ENCODE data around the gene FIP1L1. TPM values are rescaled to one million over a fixed set of nuclear protein-coding genes. Genes with fewer than 3 reads are reported as not detected.
"Not testable (repeated sequence)": the region's sequence is repeated elsewhere in the genome, so short reads cannot be mapped to it uniquely, and the experiment has no call there.

The FIP1L1 gene, protein sequence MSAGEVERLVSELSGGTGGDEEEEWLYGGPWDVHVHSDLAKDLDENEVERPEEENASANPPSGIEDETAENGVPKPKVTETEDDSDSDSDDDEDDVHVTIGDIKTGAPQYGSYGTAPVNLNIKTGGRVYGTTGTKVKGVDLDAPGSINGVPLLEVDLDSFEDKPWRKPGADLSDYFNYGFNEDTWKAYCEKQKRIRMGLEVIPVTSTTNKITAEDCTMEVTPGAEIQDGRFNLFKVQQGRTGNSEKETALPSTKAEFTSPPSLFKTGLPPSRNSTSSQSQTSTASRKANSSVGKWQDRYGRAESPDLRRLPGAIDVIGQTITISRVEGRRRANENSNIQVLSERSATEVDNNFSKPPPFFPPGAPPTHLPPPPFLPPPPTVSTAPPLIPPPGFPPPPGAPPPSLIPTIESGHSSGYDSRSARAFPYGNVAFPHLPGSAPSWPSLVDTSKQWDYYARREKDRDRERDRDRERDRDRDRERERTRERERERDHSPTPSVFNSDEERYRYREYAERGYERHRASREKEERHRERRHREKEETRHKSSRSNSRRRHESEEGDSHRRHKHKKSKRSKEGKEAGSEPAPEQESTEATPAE
- 10 to 100 TPM; 50.7 to 67.9 (median 66.1) TPM for total RNA-seq
- 10 to 100 TPM; 50.1 to 64.4 TPM for polyA plus RNA-seq
- long read RNA-seq, donor 1, transcript FIP1L1-202 (18 exons, 2,198 nt), result major isoform, 38 of 450 reads
- long read RNA-seq, donor 1, transcript FIP1L1-201 (15 exons, 1,878 nt), result minor isoform, 23 of 450 reads
- long read RNA-seq, donor 1, transcript FIP1L1-203 (18 exons, 2,180 nt), result minor isoform, 18 of 450 reads
- long read RNA-seq, donor 1, transcript FIP1L1-211 (7 exons, 1,070 nt), result minor isoform, 11 of 450 reads
- long read RNA-seq, donor 1, partial matches to known transcripts, result 17 of 450 reads
- long read RNA-seq, donor 1, other reads (novel, unspliced or antisense), result 342 of 450 reads
- long read RNA-seq, donor 2, transcript FIP1L1-202 (18 exons, 2,198 nt), result major isoform, 5 of 18 reads
- long read RNA-seq, donor 2, partial matches to known transcripts, result 7 of 18 reads
- long read RNA-seq, donor 2, other reads (novel, unspliced or antisense), result 0 of 18 reads
- long read RNA-seq, donor 3, transcript FIP1L1-202 (18 exons, 2,198 nt), result major isoform, 6 of 85 reads
- long read RNA-seq, donor 3, partial matches to known transcripts, result 1 of 85 reads
- long read RNA-seq, donor 3, other reads (novel, unspliced or antisense), result 73 of 85 reads

DNA sequence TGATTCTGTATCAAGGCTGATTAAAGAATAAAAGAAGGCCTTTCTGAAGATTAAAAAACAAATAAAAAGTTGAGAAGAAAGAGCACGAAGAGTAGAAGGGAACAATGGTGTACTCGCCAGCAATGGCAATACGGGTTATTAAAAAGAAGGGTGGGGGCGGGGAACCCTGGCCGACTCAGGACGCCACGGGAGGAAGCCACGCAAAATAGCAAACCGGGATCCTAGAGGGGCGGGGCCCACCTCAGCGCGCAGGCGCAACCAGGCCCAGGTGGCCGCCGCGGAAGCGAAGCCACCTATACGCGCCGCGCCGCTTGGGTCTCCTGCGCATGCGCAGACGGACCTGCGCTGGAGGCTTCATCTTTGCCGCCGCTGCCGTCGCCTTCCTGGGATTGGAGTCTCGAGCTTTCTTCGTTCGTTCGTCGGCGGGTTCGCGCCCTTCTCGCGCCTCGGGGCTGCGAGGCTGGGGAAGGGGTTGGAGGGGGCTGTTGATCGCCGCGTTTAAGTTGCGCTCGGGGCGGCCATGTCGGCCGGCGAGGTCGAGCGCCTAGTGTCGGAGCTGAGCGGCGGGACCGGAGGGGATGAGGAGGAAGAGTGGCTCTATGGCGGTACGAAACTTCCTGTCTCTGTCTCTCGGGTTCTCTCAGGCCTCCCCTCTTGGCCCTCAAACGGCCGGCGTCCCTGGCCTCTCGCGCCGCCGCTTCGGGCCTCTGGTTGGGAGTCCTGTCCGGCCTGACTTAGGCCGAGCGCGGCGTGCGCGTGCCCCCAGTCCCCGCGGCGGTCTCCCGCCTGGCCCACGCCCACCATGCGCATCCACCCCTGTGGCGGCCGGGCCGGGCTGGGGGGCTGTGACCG, at the start of gene FIP1L1:
FIP1L1 (plus strand) TSS at position 323 of the 852 bp plus-strand sequence; CDS start at position 521, 198 bp downstream.
- intact Hi-C loops (cut with DNase I), result loop anchor here in 1 of 4 donors (10.0 kb wide), 1 partner anchor 363 kb away; no protein-coding TSS in a partner anchor
- Histone ChIP-seq H3K36me3 (no peaks in the 10 kb centered on the region), H3K4me1 (ENCODE audit: insufficient read depth) (peaks cover 3% of the 10 kb centered on the region), H3K4me3 (peak within 1 kb of the TSS; percentile 96), H3K27me3 (no peaks in the 10 kb centered on the region), H3K27ac (peak within 1 kb of the TSS; percentile 42 to 85), H3K9me3 (no peaks in the 10 kb centered on the region)
- peak; percentile 94 to 98 (median 97) for DNase-seq
- TF ChIP-seq POLR2A (IDR thresholded peaks at IDR 0.05), result peak; percentile 84
- TF ChIP-seq EP300 (IDR thresholded peaks at IDR 0.05), result no peak
- TF ChIP-seq, protein P1, sequence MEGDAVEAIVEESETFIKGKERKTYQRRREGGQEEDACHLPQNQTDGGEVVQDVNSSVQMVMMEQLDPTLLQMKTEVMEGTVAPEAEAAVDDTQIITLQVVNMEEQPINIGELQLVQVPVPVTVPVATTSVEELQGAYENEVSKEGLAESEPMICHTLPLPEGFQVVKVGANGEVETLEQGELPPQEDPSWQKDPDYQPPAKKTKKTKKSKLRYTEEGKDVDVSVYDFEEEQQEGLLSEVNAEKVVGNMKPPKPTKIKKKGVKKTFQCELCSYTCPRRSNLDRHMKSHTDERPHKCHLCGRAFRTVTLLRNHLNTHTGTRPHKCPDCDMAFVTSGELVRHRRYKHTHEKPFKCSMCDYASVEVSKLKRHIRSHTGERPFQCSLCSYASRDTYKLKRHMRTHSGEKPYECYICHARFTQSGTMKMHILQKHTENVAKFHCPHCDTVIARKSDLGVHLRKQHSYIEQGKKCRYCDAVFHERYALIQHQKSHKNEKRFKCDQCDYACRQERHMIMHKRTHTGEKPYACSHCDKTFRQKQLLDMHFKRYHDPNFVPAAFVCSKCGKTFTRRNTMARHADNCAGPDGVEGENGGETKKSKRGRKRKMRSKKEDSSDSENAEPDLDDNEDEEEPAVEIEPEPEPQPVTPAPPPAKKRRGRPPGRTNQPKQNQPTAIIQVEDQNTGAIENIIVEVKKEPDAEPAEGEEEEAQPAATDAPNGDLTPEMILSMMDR (IDR thresholded peaks at IDR 0.05), result no peak
- WGBS, 3 donors, result 0% methylated on average over 78 to 85 of the region's 85 CpGs

DNA sequence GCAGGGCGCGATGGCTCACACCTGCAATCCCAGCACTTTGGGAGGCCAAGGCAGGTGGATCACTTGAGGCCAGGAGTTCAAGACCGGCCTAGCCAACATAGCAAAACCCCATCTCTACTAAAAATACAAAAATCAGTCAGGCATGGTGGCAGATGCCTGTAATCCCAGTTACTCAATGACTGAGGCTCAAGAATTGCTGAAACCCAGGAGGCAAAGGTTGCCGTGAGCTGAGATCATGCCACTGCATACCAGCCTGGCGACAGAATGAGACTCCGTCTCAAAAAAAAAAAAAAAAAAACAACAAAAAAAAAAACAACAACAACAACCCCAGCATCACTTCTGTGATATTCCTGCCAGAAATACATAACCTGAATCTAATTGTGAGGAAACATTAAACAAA, 42.5 kb upstream of the FIP1L1 start:
- H3K36me3 ChIP-seq; H3K4me3 ChIP-seq; intact Hi-C loops (cut with DNase I); H3K4me1 ChIP-seq (ENCODE audit: insufficient read depth); H3K27ac ChIP-seq; H3K27me3 ChIP-seq; DNase-seq; H3K9me3 ChIP-seq: not testable (repeated sequence)
- WGBS, 3 donors, result 94 to 96% (median 94%) methylated on average over 6 of the region's 6 CpGs

DNA sequence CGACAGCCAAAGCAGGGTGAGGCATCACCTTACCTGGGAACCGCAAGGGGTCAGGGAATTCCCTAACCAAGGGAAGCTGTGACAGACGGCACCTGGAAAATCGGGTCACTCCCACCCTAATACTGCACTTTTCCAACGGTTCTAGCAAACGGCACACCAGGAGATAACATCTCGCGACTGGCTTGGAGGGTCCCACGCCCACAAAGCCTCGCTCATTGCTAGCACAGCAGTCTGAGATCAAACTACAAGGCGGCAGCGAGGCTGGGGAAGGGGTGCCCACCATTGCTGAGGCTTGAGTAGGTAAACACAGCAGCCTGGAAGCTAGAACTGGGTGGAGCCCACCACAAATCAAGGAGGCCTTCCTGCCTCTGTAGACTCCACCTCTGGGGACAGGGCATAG, 37.3 kb upstream of the FIP1L1 start:
- H3K9me3 ChIP-seq; H3K36me3 ChIP-seq; H3K4me3 ChIP-seq; DNase-seq; intact Hi-C loops (cut with DNase I); H3K4me1 ChIP-seq (ENCODE audit: insufficient read depth); H3K27me3 ChIP-seq; H3K27ac ChIP-seq: not testable (repeated sequence)
- 91 to 92% (median 92%) methylated on average over 12 of the region's 12 CpGs for WGBS, 3 donors

DNA sequence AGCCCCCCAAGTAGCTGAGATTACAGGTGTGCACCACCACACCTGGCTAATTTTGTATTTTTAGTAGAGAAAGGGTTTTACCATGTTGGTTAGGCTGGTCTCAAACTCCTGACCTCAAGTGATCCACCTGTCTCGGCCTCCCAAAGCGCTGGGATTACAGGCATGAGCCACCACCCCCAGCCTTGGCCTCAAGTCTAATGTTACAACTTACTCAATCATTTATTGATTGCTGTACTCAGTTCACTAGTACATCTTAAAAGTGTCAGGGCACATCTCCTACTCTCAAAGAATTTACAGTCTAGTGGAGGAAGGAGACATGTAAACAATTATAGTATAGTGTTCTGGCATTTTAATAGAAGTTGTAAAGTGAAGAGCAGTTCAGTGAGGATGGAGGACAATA, 31.0 kb upstream of the FIP1L1 start:
- DNase-seq; H3K9me3 ChIP-seq; H3K27ac ChIP-seq; H3K4me1 ChIP-seq (ENCODE audit: insufficient read depth); intact Hi-C loops (cut with DNase I); H3K36me3 ChIP-seq; H3K27me3 ChIP-seq; H3K4me3 ChIP-seq: not testable (repeated sequence)
- WGBS, 3 donors, result 94 to 98% (median 96%) methylated on average over 2 of the region's 2 CpGs

DNA sequence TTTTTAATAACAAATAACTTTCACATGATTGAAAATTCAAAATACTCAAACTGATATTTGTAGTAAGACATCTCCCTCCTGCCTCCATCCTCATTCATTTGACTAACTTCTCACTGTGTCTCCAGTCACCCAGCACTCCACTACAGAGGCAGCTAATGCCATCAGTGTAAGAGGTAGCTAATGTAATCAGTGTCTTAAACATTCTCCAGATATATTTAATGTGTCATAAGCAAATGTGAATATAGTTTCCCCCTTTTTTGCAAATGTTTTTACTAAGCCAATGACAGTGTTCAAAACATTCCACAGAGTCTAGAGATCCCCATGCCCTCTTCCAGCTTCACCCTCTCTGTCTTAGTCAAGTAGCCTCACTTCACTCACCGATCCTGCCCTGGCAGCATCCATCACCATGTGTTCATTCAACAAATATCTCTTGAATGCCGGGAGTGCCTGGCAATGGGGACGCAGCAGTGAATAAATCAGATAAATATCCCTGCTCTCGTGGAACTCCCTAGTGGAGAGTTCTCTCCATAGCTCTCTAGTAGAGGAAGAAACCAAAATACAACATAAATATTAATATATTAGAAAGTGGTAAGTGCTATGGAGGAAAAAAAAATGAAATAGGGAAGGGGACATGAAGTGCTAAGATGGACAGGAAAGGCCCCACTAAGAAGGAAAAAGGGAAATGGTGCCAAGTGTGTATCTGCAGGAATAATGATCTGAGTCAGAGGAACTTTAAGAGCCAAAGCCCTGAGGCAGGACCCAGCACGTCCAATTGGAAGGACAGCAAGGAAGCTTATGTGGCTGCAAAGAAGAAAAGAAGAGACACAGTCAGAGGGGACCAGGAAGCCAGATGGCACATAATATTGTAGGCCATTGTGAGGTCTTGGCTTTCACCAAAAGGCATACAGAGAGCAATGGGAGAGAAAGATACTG, 30.3 kb upstream of the FIP1L1 start:
- TF ChIP-seq EP300 (IDR thresholded peaks at IDR 0.05) (no peak), POLR2A (IDR thresholded peaks at IDR 0.05) (no peak)
- TF ChIP-seq, protein P1 (IDR thresholded peaks at IDR 0.05), result no peak
- H3K4me3 ChIP-seq, result no peak overlapping the region
- no peaks in the 10 kb centered on the region for H3K9me3 ChIP-seq
- WGBS, 3 donors, result 55 to 71% (median 65%) methylated on average over 5 of the region's 5 CpGs
- H3K36me3 ChIP-seq, result no peaks in the 10 kb centered on the region
- intact Hi-C loops (cut with DNase I), result no loop called here
- no peak overlapping the region for H3K27ac ChIP-seq
- H3K27me3 ChIP-seq, result no peaks in the 10 kb centered on the region
- DNase-seq, result no peak
- H3K4me1 ChIP-seq (ENCODE audit: insufficient read depth), result peaks cover 1% of the 10 kb centered on the region

Data from ovary (tissue), 10 donors.